Heart right ventricle (tissue), 16 donors: ENCODE data around the gene SCG5. TPM values are rescaled to one million over a fixed set of nuclear protein-coding genes. Genes with fewer than 3 reads are reported as not detected.
"Not testable (repeated sequence)": the region's sequence is repeated elsewhere in the genome, so short reads cannot be mapped to it uniquely, and the experiment has no call there.

Experiments used
- ATAC-seq, 8 donors: fragments of 200-7000 bp; cut with Tn5 transposase; one replicate each; pipeline ENCODE4 v1.9.1; 2020; ENCODE audit warnings: mild to moderate bottlenecking in 8 of 8, moderate library complexity in 8 of 8, moderate number of reproducible peaks in 1 of 8
- DNase-seq, 2 donors: peaks; one replicate each; pipeline ENCODE4 v3.0.0-alpha.2; 2020
- H3K27ac ChIP-seq, 10 donors: fragments of 200-600 bp; sonication (generic) in 2 of 10; one replicate each; pipeline versions ENCODE4 v1.5.0 to v1.8.0; 2020 to 2022; ENCODE audit warnings: mild to moderate bottlenecking in 3 of 10
- H3K27me3 ChIP-seq, 7 donors: fragments of 200-600 bp; one replicate each; pipeline ENCODE4 v1.8.0; 2021 to 2022; ENCODE audit warnings: mild to moderate bottlenecking in 2 of 7
- H3K36me3 ChIP-seq, 9 donors: fragments of 200-600 bp; sonication (generic) in 1 of 9; one replicate each; pipeline versions ENCODE4 v1.5.0 to v1.8.0; 2020 to 2022; ENCODE audit warnings: mild to moderate bottlenecking in 2 of 9
- H3K4me1 ChIP-seq, 9 donors: fragments of 200-600 bp; sonication (generic) in 1 of 9; one replicate each; pipeline versions ENCODE4 v1.5.0 to v1.8.0; 2020 to 2022; ENCODE audit warnings: mild to moderate bottlenecking in 4 of 9
- H3K4me3 ChIP-seq, 10 donors: fragments of 200-600 bp; sonication (generic) in 2 of 10; one replicate each; pipeline versions ENCODE4 v1.5.0 to v1.8.0; 2020 to 2022; ENCODE audit warnings: mild to moderate bottlenecking in 7 of 10, moderate library complexity in 2 of 10
- H3K9me3 ChIP-seq, 11 donors: fragments of 200-600 bp in 10 of 11; sonication (generic) in 2 of 11; one replicate each; pipeline versions ENCODE4 v1.5.0 to v1.8.0; 2013 to 2022; ENCODE audit warnings: mild to moderate bottlenecking in 2 of 11, control low read depth in 1 of 11, moderate library complexity in 1 of 11
- CTCF ChIP-seq, 9 donors: fragments of 200-600 bp; sonication (generic) in 2 of 9; IDR thresholded peaks; one replicate each; pipeline versions ENCODE4 v1.5.0 to v1.8.0; 2021 to 2022; ENCODE audit warnings: antibody characterized with exemption in 9 of 9, mild to moderate bottlenecking in 5 of 9, moderate library complexity in 1 of 9
- WGBS, 2 donors: extraction: QIAGEN DNeasy Blood & Tissue Kit; methylation state at CpG; one replicate each; pipeline ENCODE4 v1.1.7; 2013; ENCODE audit warnings: inconsistent platforms in 1 of 2; 5-methylcytosine and 5-hydroxymethylcytosine counted together
- intact Hi-C, 10 donors: fragments of 100-400 bp; cut with DNase I; formaldehyde crosslinking; loops; one replicate each; pipeline versions ENCODE4 v1.11.1 to v1.14.2; 2022
- polyA plus RNA-seq, 2 donors: library from polyadenylated mRNA; stranded (reverse); fragments of 200-250 nt; gene quantifications; one replicate each; pipeline ENCODE4 v1.2.3, GENCODE V29; 2013
- total RNA-seq, 10 donors: library from RNA; stranded (reverse); fragmentation: NEBNext Ultra II Directional in 3 of 10; extraction: Animal tissue kit (Norgen Biotek cat#: 25700) in 3 of 10; gene quantifications; one replicate each; pipeline versions ENCODE4 v1.2.1 to v1.2.4, GENCODE V29; 2021 to 2023
- donor health status: Arrhythmogenic right ventricular cardiomyopathy.
- donor health status: ischemic (EF 13 %, LVEDD 7.1; RV severe dilation, severe dysfunction).
- donor health status: healthy with polysubstance abuse.
- donor health status: DM: no; HTN: yes; CAD: no.
- donor health status: DM: no; HTN: no; CAD: no.
- donor health status: ischemic (EF 25% LVEDD 6.9; RV normal size, moderate dysfunction).
- donor health status: ischemic (EF 25% LVEDD 5.7; RV mildly dilated, moderate dysfunction).
- donor health status: healthy.
- donor health status: DM: yes; HTN: yes; CAD: no.
- donor health status: Ischemic cardiomyopathy.
- donor health status: ischemic (EF 35%, LVEDD 5.7; RV mildly dilated, moderate dysfunction).
- donor health status: nonischemic (EF 11% LVEDD 7.7; RV severe dilation, severe dysfunction).
- donor health status: DM: yes; HTN: yes; CAD: no.
- donor health status: PGD.
- donor health status: ischemic (EF 29% LVEDD 5.4; RV normal size, mild dysfunction).
- donor health status: nonischemic (EF 23%, LVEDD 6.1; RV moderate dilation, normal function).

The SCG5 gene
- total and polyA plus RNA-seq, 12 donors, result 0.23 to 1.1 (median 0.51) TPM; not detected in 6

- intact Hi-C loops, H3K36me3 ChIP-seq: not testable (repeated sequence)
- 0% methylated on average over 25 to 34 of the region's 43 CpGs for WGBS, 2 donors
Observed at GRCh38 chr15:32615051-32615870, 26.2 kb upstream of the SCG5 start, which contains the start of gene ARHGAP11A. ARHGAP11A (plus strand) TSS chr15:32615504; CDS start chr15:32616212, 708 bp downstream.

GRCh38 chr15:32615871-32616426 lies 25.6 kb upstream of the SCG5 start:
- ATAC-seq, result peak in 1 of 8 donors; percentile 6
- H3K27me3 ChIP-seq, DNase-seq, H3K4me1 ChIP-seq, H3K36me3 ChIP-seq, H3K9me3 ChIP-seq, intact Hi-C loops: not testable (repeated sequence)
- Histone ChIP-seq H3K4me3 (peak overlapping the region; percentile 8 to 65 (median 57)), H3K27ac (peak overlapping the region in 2 of 10 donors; percentile 68 to 90)
- WGBS, 2 donors, result 0 to 1% methylated on average over 13 to 16 of the region's 24 CpGs

More at GRCh38 chr15:32615051-32615870, 26.2 kb upstream of the SCG5 start, which contains the start of gene ARHGAP11A:
- H3K27me3 ChIP-seq, H3K9me3 ChIP-seq: not testable (repeated sequence)
- ATAC-seq (peak; percentile 93 to 97 (median 96)), DNase-seq (peak; percentile 82 to 93)
- peaks cover 0 to 11% (median 0%) of the 10 kb centered on the region in 9 donors for H3K4me1 ChIP-seq
- peak within 1 kb of the TSS; percentile 8 to 65 (median 57) for H3K4me3 ChIP-seq
- TF ChIP-seq CTCF (IDR thresholded peaks at IDR 0.05), result peak in 1 of 9 donors; percentile 11
- peak within 1 kb of the TSS; percentile 71 to 94 (median 84) for H3K27ac ChIP-seq

DNA sequence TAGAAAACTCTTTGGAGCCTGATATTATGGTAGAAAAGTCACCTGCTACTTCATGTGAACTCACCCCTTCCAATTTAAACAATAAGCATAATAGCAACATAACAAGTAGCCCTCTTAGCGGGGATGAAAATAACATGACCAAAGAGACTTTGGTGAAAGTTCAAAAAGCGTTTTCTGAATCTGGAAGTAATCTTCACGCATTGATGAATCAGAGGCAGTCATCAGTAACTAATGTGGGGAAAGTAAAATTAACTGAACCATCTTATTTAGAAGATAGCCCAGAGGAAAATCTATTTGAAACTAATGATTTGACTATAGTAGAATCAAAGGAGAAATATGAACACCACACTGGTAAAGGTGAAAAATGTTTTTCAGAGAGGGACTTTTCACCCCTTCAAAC lies 5.1 kb upstream of the SCG5 start:
- Histone ChIP-seq H3K4me1 (peaks cover 0 to 1% (median 0%) of the 10 kb centered on the region in 9 donors), H3K9me3 (no peaks in the 10 kb centered on the region), H3K4me3 (no peak overlapping the region), H3K36me3 (peaks cover 0 to 78% (median 0%) of the 10 kb centered on the region in 9 donors), H3K27ac (no peak overlapping the region), H3K27me3 (peaks cover 0 to 4% (median 1%) of the 10 kb centered on the region in 7 donors)
- no peak for ATAC-seq
- intact Hi-C loops, result no loop called here
- 97% methylated on average over 3 of the region's 3 CpGs for WGBS, 2 donors
- TF ChIP-seq CTCF (IDR thresholded peaks at IDR 0.05), result no peak
- DNase-seq, result no peak

DNA sequence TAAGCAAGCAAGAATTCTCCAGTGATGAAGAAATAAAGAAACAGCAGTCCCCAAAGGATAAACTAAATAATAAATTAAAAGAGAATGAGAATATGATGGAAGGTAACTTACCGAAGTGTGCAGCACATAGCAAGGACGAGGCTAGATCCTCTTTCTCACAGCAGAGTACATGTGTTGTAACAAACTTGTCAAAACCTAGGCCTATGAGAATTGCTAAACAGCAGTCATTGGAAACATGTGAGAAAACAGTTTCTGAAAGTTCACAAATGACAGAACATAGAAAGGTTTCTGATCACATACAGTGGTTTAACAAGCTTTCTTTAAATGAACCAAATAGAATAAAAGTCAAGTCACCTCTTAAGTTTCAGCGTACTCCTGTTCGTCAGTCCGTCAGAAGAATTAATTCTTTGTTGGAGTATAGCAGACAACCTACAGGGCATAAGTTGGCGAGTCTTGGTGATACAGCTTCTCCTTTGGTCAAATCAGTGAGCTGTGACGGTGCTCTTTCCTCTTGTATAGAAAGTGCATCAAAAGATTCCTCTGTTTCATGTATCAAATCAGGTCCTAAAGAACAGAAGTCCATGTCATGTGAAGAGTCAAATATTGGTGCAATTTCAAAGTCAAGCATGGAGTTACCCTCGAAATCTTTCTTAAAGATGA lies 4.5 kb upstream of the SCG5 start:
- H3K9me3 ChIP-seq, result no peaks in the 10 kb centered on the region
- H3K27ac ChIP-seq, result no peak overlapping the region
- H3K4me3 ChIP-seq, result no peak overlapping the region
- ATAC-seq (no peak), DNase-seq (no peak)
- intact Hi-C loops, result no loop called here
- WGBS, 2 donors, result 97 to 98% methylated on average over 8 of the region's 8 CpGs
- peaks cover 0 to 75% (median 0%) of the 10 kb centered on the region in 9 donors for H3K36me3 ChIP-seq
- TF ChIP-seq CTCF (IDR thresholded peaks at IDR 0.05), result no peak
- H3K4me1 ChIP-seq, result peaks cover 0 to 7% (median 0%) of the 10 kb centered on the region in 9 donors
- peaks cover 0 to 10% (median 6%) of the 10 kb centered on the region in 7 donors for H3K27me3 ChIP-seq
